Endodermal cell (in vitro differentiated cells): Measurements from ENCODE around the gene SPACA5. TPM values are rescaled to one million over a fixed set of nuclear protein-coding genes. Genes with fewer than 3 reads are reported as not detected.
"Not testable (repeated sequence)": the region's sequence is repeated elsewhere in the genome, so short reads cannot be mapped to it uniquely, and the experiment has no call there.

Experiments
- DNase-seq: peaks from one replicate; pipeline ENCODE4 v3.0.0-alpha.2; 2017
- H3K27ac ChIP-seq: 2 replicates; pipeline ENCODE4 v1.5.1; 2013; ENCODE audit warnings: mild to moderate bottlenecking, low read depth, low read length, moderate library complexity
- H3K27me3 ChIP-seq: 2 replicates; pipeline ENCODE4 v1.6.1; 2013; ENCODE audit warnings: mild to moderate bottlenecking, low read length, moderate library complexity; ENCODE audit not compliant: insufficient read depth, control insufficient read depth, poor library complexity, severe bottlenecking
- H3K36me3 ChIP-seq: 2 replicates; pipeline ENCODE4 v1.7.0; 2013; ENCODE audit warnings: mild to moderate bottlenecking, low read length, moderate library complexity; ENCODE audit not compliant: control insufficient read depth, insufficient read depth
- H3K4me1 ChIP-seq: one replicate; pipeline ENCODE4 v1.7.0; 2013; ENCODE audit warnings: low read length; ENCODE audit not compliant: control insufficient read depth, insufficient read depth
- H3K4me3 ChIP-seq: 2 replicates; pipeline ENCODE4 v1.5.1; 2013; ENCODE audit warnings: mild to moderate bottlenecking, low read length, moderate library complexity
- H3K9ac ChIP-seq: 2 replicates; pipeline ENCODE4 v1.6.1; 2013; ENCODE audit warnings: mild to moderate bottlenecking, low read length, moderate library complexity; ENCODE audit not compliant: poor library complexity, severe bottlenecking; ENCODE audit errors: extremely low read depth
- H3K9me3 ChIP-seq: 2 replicates; pipeline ENCODE4 v1.6.1; 2013; ENCODE audit warnings: mild to moderate bottlenecking, low read length, moderate library complexity; ENCODE audit not compliant: control insufficient read depth
- H3K27ac Mint-ChIP-seq: 2 replicates; pipeline ENCODE4 v1.8.0; 2020; ENCODE audit warnings: mixed read lengths
- H3K27me3 Mint-ChIP-seq: 2 replicates; pipeline ENCODE4 v1.8.0; 2021; ENCODE audit warnings: mild to moderate bottlenecking, mixed read lengths; ENCODE audit not compliant: insufficient read depth
- H3K36me3 Mint-ChIP-seq: 2 replicates; pipeline ENCODE4 v1.8.0; 2020; ENCODE audit warnings: low read depth, mixed read lengths
- H3K4me1 Mint-ChIP-seq: 2 replicates; pipeline ENCODE4 v1.8.0; 2020; ENCODE audit warnings: mixed read lengths
- H3K4me3 Mint-ChIP-seq: 2 replicates; pipeline ENCODE4 v1.8.0; 2020; ENCODE audit warnings: mild to moderate bottlenecking, moderate library complexity, mixed read lengths
- H3K9me3 Mint-ChIP-seq: 2 replicates; pipeline ENCODE4 v1.8.0; 2020; ENCODE audit warnings: mild to moderate bottlenecking, mixed read lengths
- CTCF ChIP-seq: fragments of 200-600 bp; sonication (generic); conservative IDR thresholded peaks from 2 replicates; pipeline ENCODE4 v1.5.0; 2021; ENCODE audit warnings: antibody characterized with exemption, mild to moderate bottlenecking
- WGBS, 2 experiments: methylation state at CpG; one replicate each; pipeline versions ENCODE4 v1.1.5 to v1.1.7; 2013; ENCODE audit warnings: missing lambda C conversion rate in 2 of 2, mixed read lengths in 1 of 2; ENCODE audit not compliant: insufficient coverage in 1 of 2, insufficient read length in 1 of 2; 5-methylcytosine and 5-hydroxymethylcytosine counted together
- long read RNA-seq, 4 experiments: library from polyadenylated mRNA in 2 of 4; library from RNA in 1 of 4; library from capped mRNA in 1 of 4; stranded (forward) in 3 of 4; unstranded in 1 of 4; transcript quantifications; one replicate each; pipeline ENCODE4 v2.0.0, GENCODE V29; 2020 to 2021; ENCODE audit warnings: inconsistent platforms in 1 of 4
- polyA plus RNA-seq, 2 experiments: library from polyadenylated mRNA; stranded (reverse); fragments of 50-300 nt; gene quantifications; one replicate each; pipeline ENCODE4 v1.2.3, GENCODE V29; 2013
- total RNA-seq, 2 donors: library from RNA; stranded (reverse); fragmentation: NEBNext Ultra II Directional in 1 of 2; extraction: Animal tissue kit (Norgen Biotek cat#: 25700) in 1 of 2; gene quantifications; 2 replicates in 1 of 2; 3 replicates in 1 of 2; pipeline ENCODE4 v1.2.1, GENCODE V29; 2021

SPACA5 gene
- total RNA-seq: not detected
- not detected for polyA plus RNA-seq (2013, experiment 1 of 2)
- polyA plus RNA-seq (2013, experiment 2 of 2): not detected
- long read RNA-seq, experiment 1: 0 reads
- long read RNA-seq, experiment 2: 0 reads
- long read RNA-seq, experiment 3: 0 reads
- long read RNA-seq, experiment 4: 0 reads

- not testable (repeated sequence) for H3K9me3 ChIP-seq, H3K9me3 Mint-ChIP-seq, DNase-seq, H3K9ac ChIP-seq, H3K27me3 ChIP-seq, H3K4me1 Mint-ChIP-seq, H3K4me1 ChIP-seq, H3K4me3 Mint-ChIP-seq, H3K27ac Mint-ChIP-seq, H3K27me3 Mint-ChIP-seq, H3K36me3 ChIP-seq, H3K4me3 ChIP-seq, H3K27ac ChIP-seq, H3K36me3 Mint-ChIP-seq
- no CpG with 5 or more reads among the region's 8 CpGs for WGBS, 2 experiments
These were observed at the start of gene SPACA5 for GRCh38 chrX:48006688-48007087. SPACA5 (plus strand) TSS chrX:48006988; CDS start chrX:48007803, 815 bp downstream.

- not testable (repeated sequence) for H3K4me1 Mint-ChIP-seq, H3K9me3 ChIP-seq, H3K4me1 ChIP-seq, H3K9ac ChIP-seq, DNase-seq, H3K27me3 Mint-ChIP-seq, H3K4me3 ChIP-seq, H3K27ac Mint-ChIP-seq, H3K36me3 Mint-ChIP-seq, H3K4me3 Mint-ChIP-seq, H3K27me3 ChIP-seq, H3K27ac ChIP-seq, H3K36me3 ChIP-seq
- peaks cover 78% of the 10 kb centered on the region for H3K9me3 Mint-ChIP-seq
- 90 to 100% methylated on average over 1 to 3 of the region's 4 CpGs for WGBS, 2 experiments
These were observed 48.6 kb upstream of the SPACA5 start for GRCh38 chrX:47958206-47958605.

GRCh38 chrX:47958761-47959342, 47.9 kb upstream of the SPACA5 start:
- peaks cover 6% of the 10 kb centered on the region for H3K36me3 Mint-ChIP-seq
- H3K36me3 ChIP-seq: no peaks in the 10 kb centered on the region
- 39% methylated on average over 4 of the region's 4 CpGs; no CpG with 5 or more reads in 1 of the 2 experiments for WGBS, 2 experiments
- H3K27ac Mint-ChIP-seq: no peak overlapping the region
- H3K27me3 Mint-ChIP-seq: no peaks in the 10 kb centered on the region
- peaks cover 77% of the 10 kb centered on the region for H3K9me3 Mint-ChIP-seq
- no peak overlapping the region for H3K4me3 Mint-ChIP-seq
- H3K27ac ChIP-seq: no peak overlapping the region
- no peaks in the 10 kb centered on the region for H3K9me3 ChIP-seq
- H3K4me1 Mint-ChIP-seq: no peaks in the 10 kb centered on the region
- no peak overlapping the region for H3K9ac ChIP-seq
- H3K4me1 ChIP-seq: peaks cover 2% of the 10 kb centered on the region
- peak; percentile 67 for TF ChIP-seq CTCF
- DNase-seq: peak; percentile 61
- no peaks in the 10 kb centered on the region for H3K27me3 ChIP-seq
- no peak overlapping the region for H3K4me3 ChIP-seq

GRCh38 chrX:47960406-47960805, 46.4 kb upstream of the SPACA5 start:
- Histone ChIP-seq H3K9me3 (no peaks in the 10 kb centered on the region), H3K4me1 (peaks cover 2% of the 10 kb centered on the region), H3K27ac (no peak overlapping the region), H3K36me3 (no peaks in the 10 kb centered on the region), H3K4me3 (no peak overlapping the region), H3K9ac (no peak overlapping the region), H3K27me3 (no peaks in the 10 kb centered on the region)
- no peak for TF ChIP-seq CTCF
- no peak for DNase-seq
- WGBS, 2 experiments: 89 to 100% methylated on average over 1 to 2 of the region's 2 CpGs
- Mint-ChIP-seq H3K4me1 (no peaks in the 10 kb centered on the region), H3K36me3 (peaks cover 6% of the 10 kb centered on the region), H3K27ac (no peak overlapping the region), H3K27me3 (no peaks in the 10 kb centered on the region), H3K4me3 (no peak overlapping the region), H3K9me3 (peaks cover 84% of the 10 kb centered on the region)

GRCh38 chrX:47961830-47962229, 45.0 kb upstream of the SPACA5 start:
- WGBS, 2 experiments: 88% methylated on average over 4 of the region's 6 CpGs; no CpG with 5 or more reads in 1 of the 2 experiments
- H3K4me1 ChIP-seq, H3K9ac ChIP-seq, H3K27ac ChIP-seq, H3K36me3 ChIP-seq, H3K27me3 ChIP-seq, H3K27ac Mint-ChIP-seq, DNase-seq, H3K27me3 Mint-ChIP-seq, H3K9me3 ChIP-seq, H3K4me1 Mint-ChIP-seq, H3K4me3 ChIP-seq, H3K36me3 Mint-ChIP-seq, H3K4me3 Mint-ChIP-seq: not testable (repeated sequence)
- peaks cover 83% of the 10 kb centered on the region for H3K9me3 Mint-ChIP-seq

GRCh38 chrX:47965526-47965925, 41.3 kb upstream of the SPACA5 start:
- not testable (repeated sequence) for DNase-seq, H3K4me3 ChIP-seq, H3K4me1 Mint-ChIP-seq, H3K36me3 ChIP-seq, H3K9me3 ChIP-seq, H3K36me3 Mint-ChIP-seq, H3K27me3 ChIP-seq, H3K27ac ChIP-seq, H3K4me3 Mint-ChIP-seq, H3K9ac ChIP-seq, H3K27me3 Mint-ChIP-seq, H3K4me1 ChIP-seq, H3K27ac Mint-ChIP-seq
- H3K9me3 Mint-ChIP-seq: peaks cover 85% of the 10 kb centered on the region
- 96% methylated on average over 10 of the region's 14 CpGs; no CpG with 5 or more reads in 1 of the 2 experiments for WGBS, 2 experiments
